Tibial nerve (tissue), 4 donors: ENCODE data around the gene NBEAL2.
"Not testable (repeated sequence)": the region's sequence is repeated elsewhere in the genome, so short reads cannot be mapped to it uniquely, and the experiment has no call there.

Experiments used
- EP300 ChIP-seq, 2 donors: sonication (generic); formaldehyde crosslinking; IDR thresholded peaks; one replicate each; pipeline ENCODE4 v1.6.1; 2017; ENCODE audit warnings: antibody characterized with exemption in 2 of 2, mild to moderate bottlenecking in 1 of 2
- POLR2A ChIP-seq, 2 donors: fragments of 450-650 bp; IDR thresholded peaks; one replicate each; pipeline ENCODE4 v1.6.1; 2017; ENCODE audit warnings: antibody characterized with exemption in 2 of 2, mild to moderate bottlenecking in 2 of 2, moderate library complexity in 2 of 2
- TF ChIP-seq, protein P1 (sequence below), 5 experiments: fragments of 200-600 bp in 3 of 5; fragments of 450-650 bp in 2 of 5; sonication (generic) in 3 of 5; IDR thresholded peaks; one replicate each; pipeline ENCODE4 v1.5.1; 2016 to 2019; ENCODE audit warnings: antibody characterized with exemption in 5 of 5, mild to moderate bottlenecking in 3 of 5, moderate library complexity in 2 of 5

DNA sequence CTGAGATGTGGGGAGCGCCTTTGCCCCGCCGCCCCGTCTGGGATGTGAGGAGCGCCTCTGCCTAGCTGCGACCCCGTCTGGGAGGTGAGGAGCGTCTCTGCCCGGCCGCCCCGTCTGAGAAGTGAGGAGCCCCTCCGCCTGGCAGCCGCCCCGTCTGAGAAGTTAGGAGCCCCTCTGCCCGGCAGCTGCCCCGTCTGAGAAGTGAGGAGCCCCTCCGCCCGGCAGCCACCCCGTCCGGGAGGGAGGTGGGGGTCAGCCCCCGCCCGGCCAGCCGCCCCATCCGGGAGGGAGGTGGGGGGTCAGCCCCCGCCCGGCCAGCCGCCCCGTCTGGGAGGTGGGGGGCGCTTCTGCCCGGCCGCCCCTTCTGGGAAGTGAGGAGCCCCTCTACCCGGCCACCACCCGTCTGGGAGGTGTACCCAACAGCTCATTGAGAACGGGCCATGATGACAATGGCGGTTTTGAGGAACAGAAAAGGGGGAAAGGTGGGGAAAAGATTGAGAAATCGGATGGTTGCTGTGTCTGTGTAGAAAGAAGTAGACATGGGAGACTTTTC is 15.4 kb upstream of the NBEAL2 start:
- TF ChIP-seq, protein P1, sequence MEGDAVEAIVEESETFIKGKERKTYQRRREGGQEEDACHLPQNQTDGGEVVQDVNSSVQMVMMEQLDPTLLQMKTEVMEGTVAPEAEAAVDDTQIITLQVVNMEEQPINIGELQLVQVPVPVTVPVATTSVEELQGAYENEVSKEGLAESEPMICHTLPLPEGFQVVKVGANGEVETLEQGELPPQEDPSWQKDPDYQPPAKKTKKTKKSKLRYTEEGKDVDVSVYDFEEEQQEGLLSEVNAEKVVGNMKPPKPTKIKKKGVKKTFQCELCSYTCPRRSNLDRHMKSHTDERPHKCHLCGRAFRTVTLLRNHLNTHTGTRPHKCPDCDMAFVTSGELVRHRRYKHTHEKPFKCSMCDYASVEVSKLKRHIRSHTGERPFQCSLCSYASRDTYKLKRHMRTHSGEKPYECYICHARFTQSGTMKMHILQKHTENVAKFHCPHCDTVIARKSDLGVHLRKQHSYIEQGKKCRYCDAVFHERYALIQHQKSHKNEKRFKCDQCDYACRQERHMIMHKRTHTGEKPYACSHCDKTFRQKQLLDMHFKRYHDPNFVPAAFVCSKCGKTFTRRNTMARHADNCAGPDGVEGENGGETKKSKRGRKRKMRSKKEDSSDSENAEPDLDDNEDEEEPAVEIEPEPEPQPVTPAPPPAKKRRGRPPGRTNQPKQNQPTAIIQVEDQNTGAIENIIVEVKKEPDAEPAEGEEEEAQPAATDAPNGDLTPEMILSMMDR (IDR thresholded peaks at IDR 0.05) = not testable (repeated sequence)
- TF ChIP-seq EP300, POLR2A (IDR thresholded peaks at IDR 0.05): not testable (repeated sequence)
